Activated gamma-delta T cell (primary cell): ENCODE results near the gene DIS3L.
"Not testable (repeated sequence)": the region's sequence is repeated elsewhere in the genome, so short reads cannot be mapped to it uniquely, and the experiment has no call there.

Experiments used
- DNase-seq: peaks from one replicate; lab custom pipeline; 2025; lab: John Stamatoyannopoulos, UW

DIS3L gene

GRCh38 chr15:66278056-66278455 lies 15.3 kb upstream of the DIS3L start:
- DNase-seq, result no peak

DNA sequence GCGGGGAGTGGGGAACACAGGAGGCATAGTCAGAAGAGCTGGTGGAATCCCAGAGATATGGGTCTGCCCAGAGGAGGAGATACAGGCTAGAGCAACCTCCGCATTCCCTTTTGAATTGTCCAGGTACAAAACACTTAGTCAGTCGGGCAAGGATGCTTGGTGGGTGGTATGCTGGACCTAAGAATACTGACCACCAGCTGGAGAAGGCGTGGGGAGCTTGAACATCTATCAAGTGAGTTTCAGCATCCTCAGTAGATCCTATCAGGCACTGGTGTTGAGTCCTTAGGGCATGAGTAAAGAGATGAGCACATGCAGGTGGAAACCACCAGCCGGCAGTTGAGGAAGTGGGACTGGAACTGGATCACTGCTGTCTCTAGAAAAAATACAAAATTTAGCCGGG lies 14.7 kb upstream of the DIS3L start:
- no peak for DNase-seq

DNA sequence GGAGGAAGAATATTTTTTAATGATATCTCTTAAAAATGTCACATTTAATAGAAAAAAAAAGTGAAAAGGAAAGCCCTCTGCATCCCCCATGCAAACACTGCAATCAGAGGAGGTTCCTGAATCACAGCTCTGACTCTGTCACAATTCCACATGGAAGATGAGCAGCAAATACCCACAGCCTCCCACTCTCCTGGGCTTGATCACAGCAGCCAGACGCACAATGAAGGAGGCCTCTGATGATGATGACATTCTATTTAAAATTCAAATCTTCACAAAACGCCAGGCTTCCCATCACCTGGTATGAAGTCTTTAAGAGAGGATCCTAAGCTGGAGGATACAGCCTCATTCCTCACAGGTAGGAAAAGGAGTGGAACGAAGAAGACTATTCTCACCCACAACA lies 9.1 kb upstream of the DIS3L start:
- no peak for DNase-seq

DNA sequence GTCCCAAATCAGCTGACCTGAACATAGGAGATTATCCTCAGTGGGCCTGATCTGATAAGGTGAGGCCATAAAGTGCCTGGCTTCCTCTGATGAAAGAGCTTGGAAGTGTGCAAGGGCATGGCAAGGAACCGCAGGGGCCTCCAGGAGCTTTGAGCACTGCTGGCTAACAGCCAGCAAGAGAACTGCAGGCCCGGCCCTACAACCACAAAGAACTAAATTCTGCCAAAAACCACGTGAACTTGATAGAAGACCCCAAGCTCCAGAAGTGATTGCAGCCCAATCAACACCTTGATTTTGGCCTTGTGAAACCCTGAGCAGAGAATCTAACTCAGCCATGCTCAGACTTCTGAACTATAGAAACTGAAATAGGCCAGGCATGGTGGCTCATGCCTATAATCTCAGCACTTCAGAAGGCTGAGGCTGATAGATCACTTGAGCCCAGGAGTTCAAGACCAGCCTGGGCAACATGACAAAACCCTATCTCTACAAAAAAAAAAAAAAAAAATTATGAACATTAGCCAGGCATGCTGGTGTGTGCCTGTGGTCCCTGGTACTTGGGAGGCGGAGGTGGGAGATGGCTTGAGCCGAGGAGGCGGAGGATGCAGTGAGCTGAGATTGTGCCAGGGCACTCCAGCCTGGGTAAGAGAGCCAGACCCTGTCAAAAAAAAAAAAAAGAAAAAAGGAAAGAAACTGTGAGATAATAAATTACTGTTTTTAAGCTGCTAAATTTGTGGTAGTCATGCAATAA lies 7.7 kb upstream of the DIS3L start:
- DNase-seq, result no peak

DNA sequence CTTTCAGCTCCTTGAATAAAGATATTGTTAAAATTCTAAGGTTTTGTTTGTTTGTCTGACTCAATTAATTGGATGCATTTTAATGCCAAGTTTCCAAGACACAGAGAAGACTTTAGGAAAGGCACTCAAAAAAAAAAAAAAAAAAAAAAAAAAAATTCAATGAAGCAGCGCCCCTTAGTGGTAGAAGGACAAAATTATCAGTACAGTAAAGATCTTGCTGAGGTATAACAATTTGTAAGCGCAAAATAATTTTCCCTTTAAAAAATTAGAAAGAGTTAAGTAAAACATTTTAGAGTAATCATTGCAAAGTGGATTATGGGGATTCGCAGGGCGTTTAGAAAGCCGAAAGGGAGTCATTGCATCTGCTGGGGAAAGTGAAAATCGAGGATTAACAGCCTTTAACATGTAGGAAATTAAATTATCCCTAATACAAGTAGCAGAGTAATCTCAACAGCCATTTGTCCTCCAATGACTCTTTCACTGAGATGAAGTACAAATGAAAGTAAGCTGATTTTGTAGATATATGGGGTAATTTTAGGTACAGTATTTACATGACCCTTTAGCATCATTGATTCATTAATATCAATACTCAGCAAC lies 5.8 kb upstream of the DIS3L start:
- DNase-seq, result no peak

GRCh38 chr15:66288093-66288492 lies 5.3 kb upstream of the DIS3L start:
- no peak for DNase-seq

- no peak for DNase-seq
Observed at GRCh38 chr15:66288551-66289185, 4.7 kb upstream of the DIS3L start.

DNA sequence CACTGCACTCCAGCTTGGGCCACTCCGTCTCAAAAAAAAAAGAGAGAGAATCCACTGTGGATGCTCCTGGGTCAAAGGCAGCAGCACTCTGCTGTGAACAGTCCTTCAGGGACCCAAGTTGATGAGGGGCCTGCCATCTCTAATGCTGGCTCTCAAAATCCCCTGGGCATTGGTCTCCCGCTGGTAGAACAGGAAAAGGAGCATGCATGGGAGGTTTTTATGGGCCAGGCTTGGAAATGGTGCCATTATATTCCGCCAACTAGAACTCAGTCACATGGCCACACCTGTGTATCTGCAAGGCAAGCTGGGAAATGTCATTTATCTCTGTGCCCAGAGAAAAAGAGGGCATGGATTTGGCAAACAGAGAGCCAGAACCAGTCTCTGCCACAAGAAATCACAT lies 3.4 kb upstream of the DIS3L start:
- DNase-seq, result no peak

- no peak for DNase-seq
Observed at GRCh38 chr15:66290518-66290917, 2.9 kb upstream of the DIS3L start.

GRCh38 chr15:66291816-66292570 lies 1.4 kb upstream of the DIS3L start:
- no peak for DNase-seq

GRCh38 chr15:66292571-66293418 lies 573 bp upstream of the DIS3L start:
- no peak for DNase-seq

DNA sequence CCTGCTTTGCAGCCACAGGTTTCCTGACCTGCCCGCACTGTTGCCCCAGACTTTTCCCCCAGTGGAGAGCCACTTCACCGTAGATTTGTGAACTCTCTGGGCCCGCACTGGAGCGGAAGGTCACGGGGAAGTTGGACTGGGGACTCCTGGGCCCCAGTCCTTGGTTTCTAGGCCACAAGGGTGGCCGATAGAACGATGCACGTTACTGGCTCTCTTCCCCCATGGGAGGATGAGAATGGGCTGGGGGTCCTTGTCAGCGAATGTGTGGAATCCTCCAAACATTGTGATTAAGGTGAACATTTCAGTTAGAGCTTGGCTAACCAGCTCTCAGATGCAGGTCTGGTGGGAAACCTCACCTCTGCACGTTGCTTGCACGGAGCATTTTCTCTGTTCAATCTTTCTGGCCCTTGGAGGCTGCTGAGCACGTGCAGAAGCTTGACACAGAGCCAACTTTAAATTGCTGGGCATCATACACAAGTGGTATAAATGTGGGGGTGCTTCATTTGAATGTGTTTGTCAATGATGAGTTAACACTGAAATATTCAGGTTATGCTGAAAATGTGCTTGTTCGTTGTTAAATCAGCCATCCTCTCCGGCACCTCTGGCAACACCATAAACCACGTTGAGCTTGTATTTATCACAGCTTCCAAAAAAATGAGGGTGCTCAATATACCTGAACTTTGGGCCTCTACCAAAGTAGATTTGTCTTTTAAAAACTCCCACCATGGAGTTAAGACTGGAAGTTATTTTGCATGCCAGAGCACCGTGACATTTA lies 976 bp downstream of the DIS3L start:
- DNase-seq, result no peak

- no peak for DNase-seq
Observed at GRCh38 chr15:66294932-66295235, 1.5 kb downstream of the DIS3L start.

DNA sequence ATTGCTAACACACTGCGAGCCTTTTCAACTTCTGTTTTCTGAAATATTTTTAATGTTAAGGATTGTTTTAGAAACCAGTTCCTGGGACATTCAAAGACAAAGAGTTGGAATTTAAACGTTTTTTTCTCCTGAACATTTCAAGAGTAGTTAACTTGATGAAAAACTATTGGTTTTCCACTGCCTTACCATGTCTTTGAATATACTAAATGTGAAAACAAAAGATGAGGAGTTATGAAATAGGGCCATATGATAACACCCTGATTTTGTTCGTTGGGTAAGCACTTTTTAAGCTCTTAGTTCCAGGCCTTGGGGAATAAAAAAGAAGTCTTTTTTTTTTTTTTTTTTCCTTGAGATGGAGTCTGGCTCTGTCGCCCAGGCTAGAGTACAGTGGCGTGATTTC lies 2.8 kb downstream of the DIS3L start:
- no peak for DNase-seq

DNA sequence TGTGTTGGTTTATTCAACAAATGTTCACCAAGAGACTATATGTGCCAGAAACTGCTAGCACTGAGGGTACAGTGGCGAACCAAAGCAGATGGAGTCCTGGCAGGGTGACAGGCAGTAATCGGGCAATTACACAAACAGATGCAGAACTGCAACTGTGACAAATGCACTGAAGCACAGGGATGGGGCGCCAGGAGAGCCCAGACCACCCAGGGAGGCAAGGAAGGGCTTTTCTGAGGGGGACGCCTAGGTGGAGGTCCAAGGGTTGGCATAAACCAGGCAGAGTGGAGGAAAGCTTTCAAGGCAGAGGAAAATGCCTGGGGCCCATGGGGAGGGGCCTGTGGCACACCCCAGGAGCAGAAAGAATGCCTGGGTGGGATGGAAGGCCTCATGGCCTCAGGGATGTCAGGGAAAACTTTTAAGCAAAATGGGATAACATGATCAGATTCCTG lies 5.5 kb downstream of the DIS3L start:
- no peak for DNase-seq

- no peak for DNase-seq
Observed at GRCh38 chr15:66302489-66303278, 9.3 kb downstream of the DIS3L start.

DNA sequence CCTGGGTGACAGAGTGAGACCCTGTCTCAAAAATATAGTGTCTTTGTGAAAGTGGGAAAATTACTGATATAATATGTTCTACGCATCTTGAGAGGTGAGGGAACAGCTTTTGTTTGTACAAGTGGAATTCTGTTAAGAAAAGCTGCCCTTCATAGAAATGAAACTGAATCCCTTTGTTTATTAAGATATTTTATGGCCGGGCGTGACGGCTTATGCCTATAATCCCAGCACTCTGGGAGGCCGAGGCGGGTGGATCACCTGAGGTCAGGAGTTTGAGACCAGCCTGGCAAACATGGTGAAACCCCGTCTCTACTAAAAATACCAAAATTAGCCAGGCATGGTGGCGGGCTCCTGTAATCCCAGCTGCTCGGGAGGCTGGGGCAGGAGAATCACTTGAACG lies 11.1 kb downstream of the DIS3L start:
- not testable (repeated sequence) for DNase-seq

DNA sequence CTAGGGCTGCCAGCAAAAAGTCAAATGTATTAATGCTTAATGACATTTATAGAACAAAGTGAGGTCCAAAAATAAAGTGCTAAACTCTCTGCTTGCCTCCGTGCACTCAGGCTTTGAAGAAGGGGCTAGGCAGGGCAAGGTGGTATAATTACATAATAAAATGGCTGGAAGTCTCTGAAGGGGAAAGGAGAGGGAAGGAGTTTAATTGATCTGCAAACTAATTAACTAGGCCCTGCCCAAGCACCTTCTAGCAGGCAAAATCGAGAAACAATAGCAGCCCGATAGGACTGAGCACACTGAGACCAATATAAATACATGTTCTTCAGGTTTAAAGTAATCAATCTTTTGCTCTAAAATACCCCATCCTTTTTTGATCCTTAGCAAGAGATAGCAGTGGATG lies 13.0 kb downstream of the DIS3L start:
- no peak for DNase-seq

DNA sequence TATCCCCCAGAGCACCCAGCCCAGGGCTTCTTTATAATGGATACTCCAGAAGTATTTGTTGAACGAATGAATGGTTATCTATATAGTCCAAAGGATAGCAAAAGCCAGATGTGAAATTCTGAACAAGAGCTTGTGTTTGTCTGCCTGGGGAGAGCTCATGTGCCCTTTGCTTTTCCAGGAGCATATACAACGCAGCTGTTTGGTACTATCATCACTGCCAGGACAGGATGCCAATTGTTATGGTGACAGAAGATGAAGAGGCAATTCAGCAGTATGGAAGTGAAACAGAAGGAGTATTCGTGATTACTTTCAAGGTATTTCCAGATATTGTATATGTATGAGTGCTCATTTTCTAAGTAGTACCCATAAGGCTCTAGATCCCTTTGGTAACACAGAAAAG lies 15.2 kb downstream of the DIS3L start:
- DNase-seq, result no peak

- no peak for DNase-seq
Observed at GRCh38 chr15:66309828-66310227, 16.5 kb downstream of the DIS3L start.
